ENCODE data around the gene ACTG1.

Gene ACTG1

GRCh38 chr17:81546906-81547613 is 34.5 kb upstream of the ACTG1 start:
- Histone ChIP-seq H3K27me3 (no peaks in the 10 kb centered on the region), H3K4me3 (ENCODE audit: low read depth, low read length) (no peak overlapping the region), H3K4me1 (no peaks in the 10 kb centered on the region), H3K9me3 (no peaks in the 10 kb centered on the region), H3K36me3 (peaks cover 63% of the 10 kb centered on the region)
- DNase-seq, result no peak
- TF ChIP-seq CTCF (IDR thresholded peaks at IDR 0.05; ENCODE audit: low read depth, low read length), result no peak

GRCh38 chr17:81545160-81545949 is 32.8 kb upstream of the ACTG1 start:
- H3K36me3 ChIP-seq, result peaks cover 61% of the 10 kb centered on the region
- no peaks in the 10 kb centered on the region for H3K4me1 ChIP-seq
- no peak for DNase-seq
- no peaks in the 10 kb centered on the region for H3K9me3 ChIP-seq
- H3K4me3 ChIP-seq (ENCODE audit: low read depth, low read length), result no peak overlapping the region
- H3K27me3 ChIP-seq, result no peaks in the 10 kb centered on the region
- TF ChIP-seq CTCF (IDR thresholded peaks at IDR 0.05; ENCODE audit: low read depth, low read length), result no peak

- Histone ChIP-seq H3K4me1 (no peaks in the 10 kb centered on the region), H3K4me3 (ENCODE audit: low read depth, low read length) (no peak overlapping the region), H3K9me3 (no peaks in the 10 kb centered on the region), H3K27me3 (no peaks in the 10 kb centered on the region), H3K36me3 (peaks cover 54% of the 10 kb centered on the region)
- TF ChIP-seq CTCF (IDR thresholded peaks at IDR 0.05; ENCODE audit: low read depth, low read length), result no peak
- no peak for DNase-seq
Measured at GRCh38 chr17:81544281-81544974, 31.8 kb upstream of the ACTG1 start.

GRCh38 chr17:81543756-81544155 is 31.2 kb upstream of the ACTG1 start:
- TF ChIP-seq CTCF (IDR thresholded peaks at IDR 0.05; ENCODE audit: low read depth, low read length), result no peak
- Histone ChIP-seq H3K27me3 (no peaks in the 10 kb centered on the region), H3K9me3 (no peaks in the 10 kb centered on the region), H3K36me3 (peaks cover 50% of the 10 kb centered on the region), H3K4me1 (no peaks in the 10 kb centered on the region), H3K4me3 (ENCODE audit: low read depth, low read length) (no peak overlapping the region)
- DNase-seq, result no peak

- Histone ChIP-seq H3K4me1 (no peaks in the 10 kb centered on the region; the same call in 1 of the 2 replicates), H3K4me3 (ENCODE audit: low read depth, low read length) (no peak overlapping the region), H3K36me3 (peaks cover 50% of the 10 kb centered on the region), H3K9me3 (no peaks in the 10 kb centered on the region), H3K27me3 (no peaks in the 10 kb centered on the region)
- no peak for TF ChIP-seq CTCF (IDR thresholded peaks at IDR 0.05; ENCODE audit: low read depth, low read length)
- DNase-seq, result no peak
Measured at GRCh38 chr17:81543339-81543675, 30.7 kb upstream of the ACTG1 start.

Measured in BE2C (cell line).